Measurements from ENCODE around the gene PMFBP1.

DNA sequence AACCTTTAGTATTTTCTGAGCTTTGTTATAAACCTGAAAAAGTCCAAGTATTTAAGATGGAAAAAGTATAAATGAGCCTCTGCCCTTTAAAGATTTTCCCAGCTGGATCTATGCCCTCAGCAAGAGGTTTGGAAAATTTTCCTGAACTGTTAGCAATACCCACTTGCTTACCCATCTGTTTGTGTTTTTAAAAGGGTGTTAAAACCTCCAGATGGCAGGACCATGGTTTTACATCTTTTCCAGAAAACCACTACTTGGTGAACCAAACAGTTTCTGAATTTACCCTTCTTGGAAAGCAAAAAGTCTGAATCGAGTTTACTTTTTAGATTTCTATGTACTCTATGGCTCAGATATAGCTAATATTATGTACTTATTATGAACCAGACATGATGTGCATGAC lies 719 bp downstream of the PMFBP1 start:
- no peak for TF ChIP-seq YY1 (IDR thresholded peaks at IDR 0.05; ENCODE audit: insufficient read depth, insufficient read length)
- no peak for TF ChIP-seq ZNF274 (IDR thresholded peaks at IDR 0.05; ENCODE audit: low read depth, low read length)

All from NT2/D1 (cell line).